NCI-H226 (cell line): Measurements from ENCODE around the gene ZSWIM1.
"Not testable (repeated sequence)": the region's sequence is repeated elsewhere in the genome, so short reads cannot be mapped to it uniquely, and the experiment has no call there.

Experiments
- DNase-seq: peaks from one replicate; pipeline ENCODE4 v3.0.0-alpha.2; 2015

ZSWIM1 gene

DNA sequence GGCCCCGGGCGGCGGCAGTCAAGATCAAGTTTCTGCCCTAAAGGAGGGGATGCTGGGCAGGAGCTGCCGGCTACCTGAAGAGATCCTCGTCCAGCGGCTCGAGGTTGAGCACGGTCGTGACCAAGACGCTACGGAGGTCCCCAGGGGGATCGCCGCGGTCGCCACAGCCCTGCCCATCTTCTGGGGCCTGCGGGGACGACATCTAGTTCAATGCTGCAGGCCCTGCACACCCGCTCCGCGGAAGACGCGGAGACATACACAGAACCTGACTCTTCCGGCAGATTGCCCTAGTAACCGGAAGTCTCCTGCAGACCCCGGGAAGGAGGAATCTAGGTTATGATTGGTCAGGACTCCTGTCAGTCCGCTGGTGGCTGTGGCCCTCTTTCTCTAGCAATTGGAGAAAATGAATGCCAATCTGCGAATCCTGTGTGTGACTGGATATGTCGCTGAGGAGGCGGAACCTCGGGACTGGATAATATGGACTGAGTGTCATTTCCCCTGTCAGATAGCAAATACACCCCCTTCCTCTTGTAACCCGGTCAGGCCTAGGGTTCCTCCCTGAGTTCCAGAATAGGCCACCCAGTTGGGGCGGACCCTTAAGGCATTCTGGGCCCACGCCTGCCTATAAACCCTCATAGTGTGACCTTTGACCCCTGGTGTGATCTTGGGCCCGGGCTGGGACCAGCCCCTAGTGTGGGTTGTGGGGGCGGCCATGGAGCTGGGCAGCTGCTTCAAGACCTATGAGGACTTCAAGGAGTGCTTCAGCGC is 23.7 kb upstream of the ZSWIM1 start, which contains the start of the genes ACOT8 and ZSWIM3:
Gene ACOT8 (minus strand): TSS at position 279 of the 768 bp plus-strand sequence. CDS start 77 bp downstream, at position 202.
Gene ZSWIM3 (plus strand): TSS at position 501 of the 768 bp plus-strand sequence. CDS start 212 bp downstream, at position 713.
- DNase-seq, result peak; percentile 100

DNA sequence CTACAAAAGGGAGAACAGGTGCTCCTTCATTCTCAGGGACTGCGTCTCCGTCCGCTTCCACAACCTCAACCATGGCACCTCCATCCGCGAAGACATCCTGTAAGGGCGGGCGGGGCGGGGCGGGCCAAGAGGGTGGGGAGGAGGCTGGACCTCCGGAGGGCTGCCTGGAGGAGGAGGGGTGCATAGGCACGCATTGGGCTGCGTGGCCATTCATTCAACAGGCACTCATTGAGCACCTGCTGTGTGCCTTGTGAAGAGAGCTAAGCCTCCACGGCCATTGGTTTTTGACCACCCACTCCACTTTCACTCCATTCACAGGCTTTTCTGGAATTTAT is 23.2 kb upstream of the ZSWIM1 start:
- no peak for DNase-seq

DNA sequence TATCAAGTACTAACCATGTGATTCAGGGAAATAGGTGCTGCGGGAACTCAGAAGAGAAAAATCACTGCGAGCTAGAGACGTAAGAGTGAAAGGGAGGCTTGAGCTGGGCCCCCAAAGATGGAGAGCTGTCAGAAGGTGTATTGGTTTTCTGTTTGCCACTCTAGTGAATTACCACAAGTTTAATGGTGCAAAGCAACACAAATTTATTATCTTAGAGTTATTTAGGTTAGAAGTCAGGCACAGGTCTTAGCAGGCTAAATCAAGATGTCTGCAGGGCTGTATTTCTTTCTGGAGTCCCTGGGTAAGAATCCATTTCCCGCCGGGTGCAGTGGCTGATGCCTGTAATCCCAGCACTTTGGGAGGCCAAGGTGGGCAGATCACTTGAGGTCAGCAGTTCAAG is 21.1 kb upstream of the ZSWIM1 start:
- no peak for DNase-seq

DNA sequence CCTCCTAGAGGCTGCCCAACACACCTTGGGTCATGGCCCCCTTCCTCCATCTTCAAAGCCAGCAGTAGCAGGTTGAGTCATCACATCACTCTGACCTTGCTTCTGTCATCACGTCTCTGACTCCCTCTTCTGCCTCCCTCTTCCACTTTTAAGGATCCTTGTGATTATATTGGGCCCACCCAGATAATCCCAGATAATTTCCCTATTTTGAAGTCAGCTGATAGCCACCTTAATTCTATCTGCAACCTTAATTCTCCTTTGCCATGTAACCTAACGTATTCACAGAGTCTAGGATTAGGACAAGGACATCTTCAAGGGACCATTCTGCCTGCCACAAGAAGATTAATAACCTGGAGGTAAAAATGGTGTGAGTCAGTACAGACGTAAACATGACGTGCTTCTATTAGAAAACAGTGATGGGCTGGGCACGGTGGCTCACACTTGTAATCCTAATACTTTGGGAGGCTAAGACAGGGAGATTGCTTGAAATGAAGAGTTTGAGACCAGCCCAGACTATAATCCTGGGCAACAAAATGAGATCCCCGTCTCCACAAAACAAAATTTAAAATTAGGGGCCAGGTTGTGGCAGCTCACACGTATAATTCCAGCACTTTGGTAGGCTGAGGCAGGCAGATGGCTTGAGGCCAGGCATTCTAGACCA is 20.3 kb upstream of the ZSWIM1 start:
- no peak for DNase-seq

DNA sequence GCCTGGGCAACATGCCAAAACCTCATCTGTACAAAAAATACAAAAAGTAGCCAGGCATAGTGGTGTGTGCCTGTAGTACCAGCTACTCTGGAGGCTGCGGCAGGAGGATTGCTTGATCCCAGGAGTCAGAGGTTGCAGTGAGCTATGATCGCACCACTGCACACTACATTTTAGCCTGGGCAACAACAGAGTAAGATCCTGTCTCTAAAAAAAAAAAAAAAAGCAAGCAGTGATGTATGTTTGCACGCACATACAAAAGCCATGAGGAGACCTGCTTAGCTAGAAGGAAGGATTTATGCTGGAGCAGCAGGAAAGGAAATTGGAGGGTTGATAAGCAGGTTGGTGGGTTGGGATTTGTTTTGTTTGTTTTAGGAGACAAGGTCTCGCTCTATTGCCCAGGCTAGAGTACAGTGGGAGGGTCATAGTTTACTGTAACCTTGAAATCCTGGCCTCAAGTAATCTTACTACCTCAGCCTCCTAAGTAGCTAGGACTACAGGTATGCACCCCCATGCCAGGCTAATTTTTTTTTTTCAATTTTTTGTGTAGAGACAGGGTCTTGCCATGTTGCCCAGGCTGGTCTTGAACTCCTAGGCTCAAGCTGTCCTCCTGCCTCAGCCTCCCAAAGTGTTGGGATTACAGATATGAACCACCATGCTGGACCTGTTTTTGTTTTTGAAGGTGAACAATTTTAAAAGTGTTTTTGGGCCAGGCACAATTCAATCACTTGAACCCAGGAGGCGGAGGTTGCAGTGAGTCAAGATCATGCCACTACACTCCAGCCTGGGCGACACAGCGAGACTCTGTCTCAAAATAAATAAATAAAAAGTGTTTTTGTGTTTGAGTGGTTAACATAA is 19.6 kb upstream of the ZSWIM1 start:
- DNase-seq, result no peak

DNA sequence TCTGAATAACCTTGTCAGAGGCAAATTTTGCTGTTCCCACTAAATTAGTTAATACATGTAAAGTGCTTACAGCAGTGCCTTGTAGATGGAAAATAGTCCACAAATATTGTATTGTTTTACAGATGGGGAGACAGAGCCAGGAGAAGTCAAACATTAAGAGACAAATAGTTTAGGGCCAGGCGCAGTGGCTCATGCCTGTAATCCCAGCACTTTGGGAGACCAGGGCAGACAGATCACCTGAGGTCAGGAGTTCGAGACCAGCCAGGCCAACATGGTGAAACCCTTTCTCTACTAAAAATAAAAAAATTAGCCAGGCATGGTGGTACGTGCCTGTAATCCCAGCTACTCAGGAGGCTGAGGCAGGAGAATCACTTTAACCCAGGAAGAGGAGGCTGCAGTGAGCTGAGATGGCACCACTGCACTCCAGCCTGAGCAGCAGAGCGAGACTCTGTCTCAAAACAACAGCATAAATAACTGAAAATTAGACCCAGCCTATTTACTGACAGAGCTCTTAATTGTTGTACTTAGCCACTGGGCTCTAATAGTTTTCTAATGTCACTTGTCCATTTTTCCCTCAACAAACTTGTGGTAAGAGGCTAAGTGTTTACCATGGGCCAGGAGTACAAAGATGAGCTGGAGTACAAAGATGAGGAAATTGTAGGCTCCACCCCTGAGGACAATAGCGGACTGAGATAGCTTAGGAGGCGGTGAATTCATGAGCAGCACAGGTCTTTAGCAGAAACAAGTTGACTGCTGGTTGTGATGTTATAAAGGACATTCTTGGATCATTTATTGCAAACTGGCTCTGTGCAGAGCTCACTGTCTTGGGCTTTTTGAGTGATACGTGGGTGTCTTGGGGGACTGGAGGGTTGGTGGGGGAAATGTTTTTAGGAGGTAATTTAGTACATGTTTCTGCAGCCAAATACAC is 17.2 kb upstream of the ZSWIM1 start:
- DNase-seq, result no peak

DNA sequence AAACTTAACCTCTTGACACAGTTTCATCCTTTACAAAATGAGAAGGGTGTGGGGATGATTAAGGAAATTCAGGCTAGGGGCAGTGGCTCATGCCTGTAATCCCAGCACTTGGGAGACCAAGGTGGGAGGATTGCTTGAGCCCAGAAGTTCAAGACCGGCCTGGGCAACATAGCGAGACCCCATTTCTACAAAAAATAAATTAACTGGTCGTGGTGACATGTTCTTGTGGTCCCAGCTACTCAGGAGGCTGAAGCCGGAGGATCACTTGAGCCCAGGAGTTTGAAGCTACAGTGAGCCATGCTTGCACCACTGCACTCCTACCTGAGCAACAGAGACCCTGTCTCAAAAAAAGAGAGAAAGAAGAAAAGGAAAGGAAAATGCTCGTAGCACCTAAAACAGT is 14.6 kb upstream of the ZSWIM1 start:
- DNase-seq, result no peak

DNA sequence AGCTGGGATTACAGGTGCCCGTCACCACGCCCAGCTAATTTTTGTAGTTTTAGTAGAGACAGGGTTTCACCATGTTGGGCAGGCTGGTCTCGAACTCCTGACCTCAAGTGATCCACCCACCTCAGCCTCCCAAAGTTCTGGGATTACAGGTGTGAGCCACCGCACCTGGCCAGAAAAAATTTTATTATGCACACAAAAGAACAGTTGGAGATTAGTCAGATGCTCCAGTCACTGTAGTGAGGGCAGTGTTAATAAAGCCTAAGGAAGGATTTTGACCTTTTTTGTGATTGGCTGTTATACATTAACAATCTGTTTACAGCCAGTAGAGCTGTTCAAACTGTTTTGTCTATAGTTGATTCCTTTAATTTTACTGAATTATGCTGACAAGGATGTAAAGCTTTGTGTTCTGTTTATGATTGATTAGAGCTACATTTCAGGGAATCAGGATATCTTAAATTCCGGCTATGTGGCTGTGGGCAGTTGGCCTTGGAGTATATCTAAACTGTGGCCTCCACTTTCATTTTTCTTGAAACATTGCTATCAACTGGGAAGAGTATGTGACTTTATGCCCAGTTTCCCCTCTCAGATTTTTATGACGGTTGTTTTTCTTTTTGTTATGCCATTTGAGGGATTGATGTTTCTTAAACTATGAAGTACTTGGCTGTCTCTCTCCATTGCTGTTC is 13.8 kb upstream of the ZSWIM1 start:
- no peak for DNase-seq

DNA sequence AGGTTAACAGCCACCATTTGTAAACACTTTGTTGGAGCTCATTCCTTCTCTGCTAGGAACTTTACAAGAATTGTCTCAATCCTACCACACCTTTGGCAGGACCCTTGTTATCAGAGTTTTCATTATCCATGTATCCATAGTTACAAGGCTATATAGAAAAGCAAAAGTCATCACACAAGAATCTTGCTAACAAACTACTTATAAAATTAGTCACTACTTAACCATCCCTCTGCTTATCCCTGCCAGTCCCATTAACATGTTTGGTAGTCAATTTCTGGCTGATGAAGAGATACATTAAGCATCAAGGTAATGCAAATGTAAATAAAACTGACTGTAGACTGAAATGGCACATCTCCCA is 13.2 kb upstream of the ZSWIM1 start:
- peak; percentile 60 for DNase-seq

DNA sequence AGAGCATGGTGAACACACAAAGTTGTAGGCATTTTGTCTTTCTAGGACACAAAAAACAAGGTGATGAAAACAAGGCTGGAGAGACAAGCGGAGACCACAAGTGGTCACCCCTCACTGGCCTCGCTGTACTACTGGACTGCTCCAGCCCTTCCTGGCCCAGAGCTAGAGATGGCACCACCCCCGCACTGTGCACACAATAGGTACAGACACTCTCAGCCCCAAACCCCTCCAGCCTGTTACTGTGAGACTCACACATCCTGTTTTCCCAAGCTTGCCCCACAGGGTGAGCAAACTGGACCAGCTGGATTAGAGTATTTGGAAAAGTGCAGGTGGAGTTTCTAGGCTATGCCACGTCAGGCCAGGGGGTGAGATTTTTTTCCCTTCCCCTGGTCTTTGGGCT is 8.4 kb upstream of the ZSWIM1 start:
- no peak for DNase-seq

DNA sequence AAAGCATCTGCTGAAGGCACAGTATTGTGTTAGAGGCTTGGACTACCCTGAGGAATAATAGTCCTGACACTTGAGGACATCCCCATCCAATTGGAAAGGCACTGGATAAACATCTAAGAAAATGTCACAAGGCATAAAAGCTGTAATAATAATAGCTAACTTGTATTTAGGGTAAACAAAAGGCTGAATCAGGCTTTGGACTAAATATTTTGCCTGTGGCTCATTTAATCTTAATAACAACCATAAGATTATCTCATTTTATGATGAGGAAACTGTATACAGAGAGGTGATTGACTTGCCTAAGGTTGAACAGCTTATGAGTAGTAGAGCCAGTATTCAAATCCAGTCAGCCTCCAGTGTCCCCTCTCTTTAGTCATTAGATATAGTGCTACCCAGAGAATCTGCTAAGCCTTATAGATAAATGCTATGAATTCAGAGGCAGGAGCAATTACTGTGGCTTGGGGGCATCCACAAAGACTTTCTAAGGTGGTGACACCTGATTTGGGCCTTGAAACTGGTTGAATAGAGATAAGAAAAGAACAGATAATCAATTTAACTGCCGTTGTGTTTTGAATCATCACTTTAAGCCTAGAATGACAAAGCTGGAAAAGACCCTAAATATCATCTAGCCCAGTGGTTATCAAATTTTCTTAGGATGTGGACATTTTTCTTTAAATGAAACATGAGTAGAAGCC is 7.5 kb upstream of the ZSWIM1 start:
- no peak for DNase-seq

DNA sequence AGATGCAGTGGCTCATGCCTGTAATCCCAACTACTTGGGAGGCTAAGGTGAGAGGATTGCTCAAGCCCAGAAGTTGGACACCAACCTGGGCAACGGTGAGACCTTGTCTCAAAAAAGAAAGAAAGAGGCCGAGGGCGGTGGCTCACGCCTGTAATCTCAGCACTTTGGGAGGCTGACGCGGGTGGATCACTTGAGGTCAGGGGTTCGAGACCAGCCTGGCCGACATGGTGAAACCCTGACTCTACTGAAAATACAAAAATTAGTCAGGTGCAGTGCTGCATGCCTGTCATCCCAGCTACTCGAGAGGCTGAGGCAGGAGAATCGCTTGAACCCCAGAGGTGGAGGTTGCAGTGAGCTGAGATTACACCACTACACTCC is 6.9 kb upstream of the ZSWIM1 start:
- not testable (repeated sequence) for DNase-seq

DNA sequence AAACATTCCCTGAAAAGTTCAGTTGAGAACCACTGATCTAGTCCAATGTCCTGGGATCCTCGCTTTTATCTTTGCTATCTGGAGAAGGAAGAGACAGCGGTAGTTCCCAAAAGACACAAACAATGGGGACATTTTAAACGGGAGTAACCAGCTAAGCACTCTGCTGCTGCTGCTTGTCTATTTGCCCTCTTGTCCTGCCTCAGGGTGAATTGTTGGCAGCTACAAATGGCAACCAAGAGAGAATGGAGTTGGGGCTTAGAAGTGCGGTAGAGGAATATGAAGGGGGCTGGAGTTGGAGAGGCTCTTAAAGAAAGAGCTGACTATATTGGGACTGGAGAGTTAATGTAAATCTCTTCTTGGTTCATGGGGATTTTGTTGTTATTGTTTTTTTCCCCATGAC is 6.5 kb upstream of the ZSWIM1 start:
- DNase-seq, result no peak

DNA sequence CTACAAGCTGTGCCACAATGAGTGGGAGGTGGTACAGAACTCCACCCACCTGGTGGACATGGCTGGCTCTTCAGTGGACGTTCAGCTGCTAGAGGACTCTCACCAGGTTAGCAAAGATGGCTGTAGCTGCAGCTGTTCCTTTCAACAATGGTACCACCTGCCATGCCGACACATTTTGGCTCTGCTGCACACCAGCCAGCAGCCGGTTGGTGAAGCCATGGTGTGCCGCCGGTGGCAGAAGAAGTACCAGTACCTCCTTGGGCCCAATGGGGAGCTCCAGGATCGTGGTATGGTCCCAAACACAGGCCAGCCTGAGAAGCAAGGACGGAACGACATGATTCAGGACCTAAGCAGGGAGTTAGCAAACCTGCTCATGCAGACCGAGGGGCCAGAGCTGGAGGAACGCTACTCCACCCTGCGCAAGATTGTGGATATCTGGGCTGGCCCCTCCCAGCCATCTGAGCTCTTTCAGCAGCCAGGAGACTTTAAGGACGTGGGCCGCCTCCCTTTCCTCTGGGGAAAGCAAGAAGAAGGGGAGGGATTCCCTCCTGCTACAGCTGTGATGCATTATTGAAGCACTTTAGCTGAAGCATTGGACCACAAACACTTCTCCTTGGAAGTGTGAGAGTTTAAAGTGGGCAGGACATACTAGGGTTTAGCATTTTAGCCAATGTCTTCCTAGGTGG is 2.8 kb upstream of the ZSWIM1 start:
- no peak for DNase-seq

DNA sequence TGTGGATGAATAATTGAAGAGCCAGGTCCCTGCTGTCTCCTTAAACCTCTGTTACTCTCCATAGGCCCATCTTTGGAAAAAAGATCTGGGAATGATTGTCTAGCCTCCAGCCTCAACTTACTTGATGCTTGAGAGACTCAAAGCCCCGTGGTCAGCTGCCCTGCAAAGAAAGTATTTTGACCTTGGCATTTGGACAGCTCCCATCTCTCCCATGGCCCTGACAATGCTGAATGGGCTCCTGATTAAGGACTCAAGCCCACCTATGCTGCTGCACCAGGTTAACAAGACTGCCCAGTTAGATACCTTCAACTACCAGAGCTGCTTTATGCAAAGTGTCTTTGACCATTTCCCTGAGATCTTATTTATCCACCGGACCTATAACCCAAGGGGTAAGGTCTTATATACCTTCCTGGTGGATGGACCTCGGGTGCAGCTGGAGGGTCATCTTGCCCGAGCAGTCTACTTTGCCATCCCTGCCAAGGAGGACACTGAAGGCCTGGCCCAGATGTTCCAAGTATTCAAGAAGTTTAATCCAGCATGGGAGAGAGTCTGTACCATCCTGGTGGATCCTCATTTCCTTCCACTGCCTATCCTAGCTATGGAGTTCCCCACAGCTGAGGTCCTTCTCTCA is 1.6 kb downstream of the ZSWIM1 start:
- DNase-seq, result no peak

DNA sequence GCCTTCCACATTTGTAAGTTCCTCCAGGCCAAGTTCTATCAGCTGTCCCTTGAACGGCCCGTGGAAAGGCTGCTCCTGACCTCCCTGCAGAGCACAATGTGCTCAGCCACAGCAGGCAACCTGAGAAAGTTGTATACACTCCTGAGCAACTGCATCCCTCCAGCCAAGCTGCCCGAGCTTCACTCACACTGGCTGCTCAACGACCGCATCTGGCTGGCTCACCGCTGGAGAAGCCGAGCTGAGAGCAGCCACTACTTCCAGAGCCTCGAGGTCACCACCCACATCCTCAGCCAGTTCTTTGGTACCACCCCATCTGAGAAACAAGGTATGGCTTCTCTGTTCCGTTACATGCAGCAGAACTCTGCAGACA is 2.1 kb downstream of the ZSWIM1 start:
- DNase-seq, result no peak

DNA sequence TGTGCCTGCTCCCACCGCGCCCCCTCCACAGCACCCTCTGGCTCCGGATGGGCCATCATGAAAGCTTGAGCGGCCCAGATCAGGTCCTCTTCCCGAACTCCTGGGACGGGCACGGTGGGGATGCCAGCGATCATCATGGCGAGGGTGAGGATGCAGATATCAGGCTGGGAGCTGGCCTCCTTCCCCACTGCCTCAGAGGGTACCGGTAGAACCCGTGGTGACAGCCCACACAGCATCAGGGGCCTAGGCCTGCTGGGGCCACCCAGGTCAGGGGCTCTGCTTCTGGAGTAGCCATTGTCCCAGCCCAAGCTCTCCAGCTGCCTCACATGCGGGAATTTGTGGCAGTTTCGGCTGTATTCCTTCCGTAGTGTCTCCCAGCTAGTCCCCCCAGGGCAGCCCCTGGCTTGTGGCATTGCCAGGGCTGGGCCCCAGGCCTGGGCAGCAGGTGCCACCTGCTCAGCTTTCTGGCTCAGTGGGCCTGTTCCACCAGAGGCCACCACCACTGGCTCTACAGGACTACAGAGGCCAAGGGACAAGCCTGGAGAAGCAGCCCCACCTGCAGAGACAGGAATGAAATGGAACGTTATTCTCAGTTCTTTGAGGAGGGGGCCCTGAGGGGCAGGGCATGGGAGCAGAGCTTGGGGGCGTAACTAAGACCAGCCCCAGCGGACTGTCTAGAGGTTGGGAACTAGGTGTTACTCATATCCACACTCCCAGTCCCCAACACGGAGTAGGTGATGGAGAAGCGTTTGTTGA is 5.7 kb downstream of the ZSWIM1 start:
- no peak for DNase-seq

DNA sequence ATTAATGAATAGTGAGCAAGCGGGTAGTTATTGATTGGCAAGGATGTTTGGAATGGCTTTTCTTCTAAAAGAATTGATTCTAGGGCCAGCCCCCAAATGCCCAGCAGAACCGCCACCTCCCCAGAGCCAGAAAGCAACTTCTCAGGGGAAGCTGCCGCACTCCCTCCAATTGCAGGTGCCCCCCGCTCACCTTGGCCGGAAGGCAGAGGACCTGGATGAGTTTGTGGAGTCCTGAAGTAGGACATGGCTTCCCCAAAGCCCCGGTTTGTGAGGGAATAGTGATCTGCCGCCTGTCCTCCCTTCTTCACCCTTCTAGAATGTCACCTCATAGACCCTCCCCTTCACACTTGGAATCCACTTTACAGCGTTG is 6.3 kb downstream of the ZSWIM1 start, which contains the start of gene SPATA25:
Gene SPATA25 (minus strand): TSS at position 277 of the 370 bp plus-strand sequence. CDS start 32 bp downstream, at position 245.
- no peak for DNase-seq

DNA sequence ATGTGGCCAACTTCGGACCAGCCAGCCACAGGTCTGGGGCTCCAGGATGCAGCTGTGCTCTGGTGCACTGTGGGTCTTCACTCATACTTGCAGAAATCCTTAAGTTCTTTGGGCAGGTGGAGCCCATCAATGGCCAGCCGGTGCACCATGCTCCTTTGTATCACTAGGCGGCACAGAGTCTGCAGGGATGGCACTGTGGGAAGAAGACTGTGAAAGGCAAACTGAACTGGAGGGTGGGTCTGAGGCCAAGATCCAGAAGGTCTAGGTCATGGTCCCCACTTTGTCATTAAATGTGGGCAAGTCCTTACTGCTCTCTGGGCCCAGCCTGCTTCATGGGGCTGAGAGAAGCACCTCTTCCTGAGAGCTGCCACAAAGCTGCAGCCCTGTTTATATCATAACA is 7.7 kb downstream of the ZSWIM1 start:
- DNase-seq, result no peak
